VCaP (cell line): ENCODE measurements around the gene SRSF4.
"Not testable (repeated sequence)": the region's sequence is repeated elsewhere in the genome, so short reads cannot be mapped to it uniquely, and the experiment has no call there.

Experiments used
- H3K27ac ChIP-seq: fragments of 450-650 bp; 2 replicates; pipeline ENCODE4 v1.5.1; 2017
- TF ChIP-seq, protein P1 (sequence below): fragments of 450-650 bp; conservative IDR thresholded peaks from 2 replicates; pipeline ENCODE4 v1.5.1; 2017; ENCODE audit warnings: mild to moderate bottlenecking, moderate library complexity

SRSF4 gene

GRCh38 chr1:29162025-29162424 is 19.7 kb downstream of the SRSF4 start:
- TF ChIP-seq, protein P1, sequence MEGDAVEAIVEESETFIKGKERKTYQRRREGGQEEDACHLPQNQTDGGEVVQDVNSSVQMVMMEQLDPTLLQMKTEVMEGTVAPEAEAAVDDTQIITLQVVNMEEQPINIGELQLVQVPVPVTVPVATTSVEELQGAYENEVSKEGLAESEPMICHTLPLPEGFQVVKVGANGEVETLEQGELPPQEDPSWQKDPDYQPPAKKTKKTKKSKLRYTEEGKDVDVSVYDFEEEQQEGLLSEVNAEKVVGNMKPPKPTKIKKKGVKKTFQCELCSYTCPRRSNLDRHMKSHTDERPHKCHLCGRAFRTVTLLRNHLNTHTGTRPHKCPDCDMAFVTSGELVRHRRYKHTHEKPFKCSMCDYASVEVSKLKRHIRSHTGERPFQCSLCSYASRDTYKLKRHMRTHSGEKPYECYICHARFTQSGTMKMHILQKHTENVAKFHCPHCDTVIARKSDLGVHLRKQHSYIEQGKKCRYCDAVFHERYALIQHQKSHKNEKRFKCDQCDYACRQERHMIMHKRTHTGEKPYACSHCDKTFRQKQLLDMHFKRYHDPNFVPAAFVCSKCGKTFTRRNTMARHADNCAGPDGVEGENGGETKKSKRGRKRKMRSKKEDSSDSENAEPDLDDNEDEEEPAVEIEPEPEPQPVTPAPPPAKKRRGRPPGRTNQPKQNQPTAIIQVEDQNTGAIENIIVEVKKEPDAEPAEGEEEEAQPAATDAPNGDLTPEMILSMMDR, result no peak

DNA sequence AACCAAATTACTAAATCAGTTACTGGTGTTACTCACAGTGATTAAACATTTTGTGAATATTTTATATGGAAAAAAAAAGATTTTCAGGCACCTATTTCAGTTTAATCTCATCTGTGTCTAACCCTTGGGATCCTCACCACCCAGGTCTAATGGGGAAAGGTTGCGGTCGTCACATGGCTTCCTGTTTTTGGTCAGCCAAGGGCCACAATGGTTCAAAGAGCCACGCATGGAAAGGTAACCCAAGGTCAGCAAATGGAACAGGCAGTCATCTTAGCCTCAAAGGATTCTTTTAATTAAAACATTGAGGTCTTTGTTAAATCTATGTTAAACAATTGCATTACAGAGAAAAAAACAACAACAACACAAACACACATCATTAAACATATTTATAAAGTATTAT is 21.9 kb downstream of the SRSF4 start:
- TF ChIP-seq, protein P1, result no peak
- no peak overlapping the region for H3K27ac ChIP-seq

More at GRCh38 chr1:29162025-29162424, 19.7 kb downstream of the SRSF4 start:
- no peak overlapping the region for H3K27ac ChIP-seq

DNA sequence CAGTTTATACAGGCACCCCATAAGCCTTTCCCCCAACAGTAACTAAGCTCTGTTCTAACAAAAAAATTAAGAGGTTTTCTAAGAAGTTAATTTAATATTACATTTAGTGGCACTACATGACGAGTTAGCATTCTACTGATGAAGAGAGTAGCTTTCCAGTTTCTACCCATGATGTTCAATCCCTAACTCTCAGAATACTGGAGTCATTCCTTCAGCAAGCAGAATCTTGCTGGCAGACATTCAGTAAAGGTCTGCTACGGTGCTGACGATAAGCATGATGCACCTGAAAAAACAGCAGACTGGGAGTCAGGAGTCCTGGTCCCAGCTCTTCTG is 24.5 kb downstream of the SRSF4 start:
- no peak overlapping the region for H3K27ac ChIP-seq
- TF ChIP-seq, protein P1, result no peak

GRCh38 chr1:29156543-29157268 is 25.0 kb downstream of the SRSF4 start:
- TF ChIP-seq, protein P1, result no peak
- H3K27ac ChIP-seq, result no peak overlapping the region

GRCh38 chr1:29152046-29152805 is 29.5 kb downstream of the SRSF4 start:
- TF ChIP-seq, protein P1, result no peak
- no peak overlapping the region for H3K27ac ChIP-seq

DNA sequence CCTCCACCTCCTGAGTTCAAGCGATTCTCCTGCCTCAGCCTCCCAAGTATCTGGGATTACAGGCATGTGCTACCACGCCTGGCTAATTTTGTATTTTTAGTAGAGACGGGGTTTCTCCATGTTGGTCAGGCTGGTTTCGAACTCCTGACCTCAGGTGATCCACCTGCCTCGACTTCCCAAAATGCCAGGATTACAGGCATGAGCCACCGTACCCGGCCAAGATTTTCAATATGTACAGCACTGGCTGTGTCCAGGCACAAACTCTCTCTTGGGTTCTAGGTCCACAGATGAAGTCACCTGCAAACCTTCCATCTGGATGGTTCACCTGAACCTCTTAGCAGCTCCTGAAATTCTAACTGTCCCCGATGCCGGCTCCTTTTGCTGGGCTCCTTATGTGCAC is 31.4 kb downstream of the SRSF4 start:
- not testable (repeated sequence) for H3K27ac ChIP-seq

GRCh38 chr1:29148656-29149491 is 32.8 kb downstream of the SRSF4 start:
- TF ChIP-seq, protein P1, result no peak
- no peak overlapping the region for H3K27ac ChIP-seq
